CD4-positive, alpha-beta T cell (primary cell): ENCODE measurements around the gene TRIM46. TPM values are rescaled to one million over a fixed set of nuclear protein-coding genes. Genes with fewer than 3 reads are reported as not detected.

Experiments
- ATAC-seq: fragments of 200-7000 bp; cut with Tn5 transposase; one replicate; pipeline ENCODE4 v1.10.0; 2022; ENCODE audit warnings: mild to moderate bottlenecking; ENCODE audit not compliant: poor library complexity
- CTCF ChIA-PET: fragments of 350-600 bp; sonication (Branson Sonifier 250); formaldehyde crosslinking; loops from one replicate; lab custom pipeline; 2021; ENCODE audit warnings: antibody characterized with exemption, inconsistent platforms; lab: Charles Lee
- POLR2A ChIA-PET: fragments of 350-600 bp; sonication (Branson Sonifier 250); formaldehyde crosslinking; loops from one replicate; lab custom pipeline; 2021; ENCODE audit warnings: antibody characterized with exemption, inconsistent platforms; lab: Charles Lee
- DNase-seq, 14 experiments: peaks; one replicate each; pipeline ENCODE4 v3.0.0-alpha.2; 2013 to 2020; ENCODE audit warnings: mixed read lengths in 2 of 14
- H3K27ac ChIP-seq, 2 donors: one replicate each; pipeline versions ENCODE4 v1.5.1 to v1.7.0; 2013; ENCODE audit warnings: low read length in 2 of 2, low read depth in 1 of 2, mild to moderate bottlenecking in 1 of 2
- H3K27me3 ChIP-seq, 2 experiments: 1 replicate in 1 of 2; 2 replicates in 1 of 2; pipeline versions ENCODE4 v1.6.1 to v1.7.0; 2013; ENCODE audit warnings: low read length in 2 of 2, control low read depth in 1 of 2, mild to moderate bottlenecking in 1 of 2, moderate library complexity in 1 of 2; ENCODE audit not compliant: insufficient read depth in 2 of 2, control insufficient read depth in 1 of 2
- H3K36me3 ChIP-seq: one replicate; pipeline ENCODE4 v1.6.1; 2013; ENCODE audit warnings: low read length, control low read depth; ENCODE audit not compliant: insufficient read depth
- H3K4me1 ChIP-seq: one replicate; pipeline ENCODE4 v1.6.1; 2013; ENCODE audit warnings: low read length, control low read depth; ENCODE audit not compliant: insufficient read depth
- H3K4me3 ChIP-seq: one replicate; pipeline ENCODE4 v1.5.1; 2013; ENCODE audit warnings: mild to moderate bottlenecking, low read length, moderate library complexity
- H3K9me3 ChIP-seq, 2 experiments: 1 replicate in 1 of 2; 2 replicates in 1 of 2; pipeline versions ENCODE4 v1.6.1 to v1.7.0; 2013; ENCODE audit warnings: low read length in 2 of 2, mild to moderate bottlenecking in 2 of 2, control low read depth in 1 of 2, moderate library complexity in 1 of 2; ENCODE audit not compliant: control insufficient read depth in 1 of 2, insufficient read depth in 1 of 2
- H3K27ac Mint-ChIP-seq: one replicate; pipeline ENCODE4 v1.8.0; 2020; ENCODE audit warnings: mixed read lengths
- H3K27me3 Mint-ChIP-seq: one replicate; pipeline ENCODE4 v1.8.0; 2021; ENCODE audit warnings: mixed read lengths
- H3K36me3 Mint-ChIP-seq: one replicate; pipeline ENCODE4 v1.8.0; 2021; ENCODE audit warnings: low read depth, mixed read lengths
- H3K4me1 Mint-ChIP-seq: one replicate; pipeline ENCODE4 v1.8.0; 2021; ENCODE audit warnings: low read depth, mixed read lengths
- H3K4me3 Mint-ChIP-seq: one replicate; pipeline ENCODE4 v1.8.0; 2020; ENCODE audit warnings: mild to moderate bottlenecking, mixed read lengths
- H3K9me3 Mint-ChIP-seq: one replicate; pipeline ENCODE4 v1.8.0; 2020; ENCODE audit warnings: mixed read lengths
- intact Hi-C, 2 experiments: fragments of 100-400 bp; cut with DNase I in 1 of 2; cut with micrococcal nuclease in 1 of 2; formaldehyde crosslinking; loops; one replicate each; pipeline versions ENCODE4 v1.15.1 to v1.9.0; 2023 to 2025; cut with DNase I, micrococcal nuclease
- total RNA-seq, 174 experiments: library from RNA in 2 of 174; stranded (reverse) in 2 of 174; gene quantifications; one replicate each; pipeline ENCODE4 v1.2.3 and lab custom pipeline; 2021 to 2026
- TF ChIP-seq, protein P1 (sequence below): fragments of 200-600 bp; IDR thresholded peaks from one replicate; pipeline ENCODE4 v1.8.0; 2022; ENCODE audit warnings: antibody characterized with exemption, mild to moderate bottlenecking

The TRIM46 gene
- total RNA-seq, 2 experiments from 2014 or later: 2.9 to 3.0 TPM

DNA sequence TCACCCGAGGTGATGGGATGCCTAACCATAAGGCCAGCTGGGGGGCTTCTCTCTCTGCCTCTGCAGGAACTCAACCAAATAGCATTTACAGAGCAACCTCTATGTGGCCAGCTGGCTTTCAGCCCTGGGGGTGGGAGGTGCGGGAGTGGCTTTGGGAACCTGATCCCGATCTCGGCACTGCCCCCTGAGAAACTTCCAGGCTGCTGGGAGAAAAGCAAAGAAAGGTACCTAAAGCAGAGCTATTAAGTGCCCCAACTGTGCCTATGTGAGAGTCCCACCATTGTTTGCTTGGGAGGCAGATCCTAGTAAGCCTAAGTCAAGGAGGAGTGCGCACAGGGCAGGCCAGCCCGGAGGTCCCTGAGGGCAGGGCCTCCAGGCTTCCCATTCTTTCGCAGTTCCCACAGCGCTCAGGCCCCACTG lies 7.6 kb upstream of the TRIM46 start:
- H3K4me1 ChIP-seq: peaks cover 16% of the 10 kb centered on the region
- ATAC-seq (no peak), DNase-seq (no peak)
- POLR2A ChIA-PET: no interaction called here
- intact Hi-C loops: loop anchor here (2.0 to 5.0 kb wide), 3 partner anchors 39 to 119 kb away; partner anchors contain the start of gene EFNA1 (in 2 of the 2)
- peaks cover 23% of the 10 kb centered on the region for H3K36me3 ChIP-seq
- peaks cover 3% of the 10 kb centered on the region for H3K27me3 Mint-ChIP-seq
- no peak overlapping the region for H3K27ac ChIP-seq
- no peaks in the 10 kb centered on the region for H3K9me3 Mint-ChIP-seq
- H3K4me3 Mint-ChIP-seq: no peak overlapping the region
- peaks cover 19% of the 10 kb centered on the region for H3K36me3 Mint-ChIP-seq
- H3K27ac Mint-ChIP-seq: no peak overlapping the region
- CTCF ChIA-PET: interaction anchor here (2.4 kb wide), 1 partner anchor 75 kb away, joined by 8 read pairs; no protein-coding TSS in a partner anchor
- H3K27me3 ChIP-seq: peaks cover 0 to 7% of the 10 kb centered on the region in 2 experiments
- no peak overlapping the region for H3K4me3 ChIP-seq
- no peaks in the 10 kb centered on the region for H3K9me3 ChIP-seq
- TF ChIP-seq, protein P1, sequence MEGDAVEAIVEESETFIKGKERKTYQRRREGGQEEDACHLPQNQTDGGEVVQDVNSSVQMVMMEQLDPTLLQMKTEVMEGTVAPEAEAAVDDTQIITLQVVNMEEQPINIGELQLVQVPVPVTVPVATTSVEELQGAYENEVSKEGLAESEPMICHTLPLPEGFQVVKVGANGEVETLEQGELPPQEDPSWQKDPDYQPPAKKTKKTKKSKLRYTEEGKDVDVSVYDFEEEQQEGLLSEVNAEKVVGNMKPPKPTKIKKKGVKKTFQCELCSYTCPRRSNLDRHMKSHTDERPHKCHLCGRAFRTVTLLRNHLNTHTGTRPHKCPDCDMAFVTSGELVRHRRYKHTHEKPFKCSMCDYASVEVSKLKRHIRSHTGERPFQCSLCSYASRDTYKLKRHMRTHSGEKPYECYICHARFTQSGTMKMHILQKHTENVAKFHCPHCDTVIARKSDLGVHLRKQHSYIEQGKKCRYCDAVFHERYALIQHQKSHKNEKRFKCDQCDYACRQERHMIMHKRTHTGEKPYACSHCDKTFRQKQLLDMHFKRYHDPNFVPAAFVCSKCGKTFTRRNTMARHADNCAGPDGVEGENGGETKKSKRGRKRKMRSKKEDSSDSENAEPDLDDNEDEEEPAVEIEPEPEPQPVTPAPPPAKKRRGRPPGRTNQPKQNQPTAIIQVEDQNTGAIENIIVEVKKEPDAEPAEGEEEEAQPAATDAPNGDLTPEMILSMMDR: no peak
- peaks cover 18% of the 10 kb centered on the region for H3K4me1 Mint-ChIP-seq

GRCh38 chr1:155166471-155167165 lies 7.0 kb upstream of the TRIM46 start:
- Mint-ChIP-seq H3K9me3 (no peaks in the 10 kb centered on the region), H3K27ac (no peak overlapping the region), H3K27me3 (peaks cover 3% of the 10 kb centered on the region), H3K4me1 (peaks cover 18% of the 10 kb centered on the region), H3K4me3 (no peak overlapping the region), H3K36me3 (peaks cover 22% of the 10 kb centered on the region)
- peaks cover 19% of the 10 kb centered on the region for H3K4me1 ChIP-seq
- no peak overlapping the region for H3K4me3 ChIP-seq
- ATAC-seq (no peak), DNase-seq (peak in 1 of 14 experiments; percentile 30)
- POLR2A ChIA-PET: interaction anchor here (1.8 kb wide), 1 partner anchor 27 kb away, joined by 4 read pairs; no protein-coding TSS in a partner anchor
- no peaks in the 10 kb centered on the region for H3K9me3 ChIP-seq
- no peak overlapping the region for H3K27ac ChIP-seq
- H3K36me3 ChIP-seq: peaks cover 23% of the 10 kb centered on the region
- CTCF ChIA-PET: interaction anchor here (0.6 to 2.4 kb wide), 13 partner anchors 9 to 122 kb away, joined by 3 to 29 read pairs (median 4); partner anchors contain the start of gene SLC50A1
- TF ChIP-seq, protein P1: no peak
- intact Hi-C loops: loop anchor here (2.0 to 5.0 kb wide), 3 partner anchors 39 to 119 kb away; partner anchors contain the start of gene EFNA1 (in 2 of the 2)
- H3K27me3 ChIP-seq: peaks cover 0 to 7% of the 10 kb centered on the region in 2 experiments

DNA sequence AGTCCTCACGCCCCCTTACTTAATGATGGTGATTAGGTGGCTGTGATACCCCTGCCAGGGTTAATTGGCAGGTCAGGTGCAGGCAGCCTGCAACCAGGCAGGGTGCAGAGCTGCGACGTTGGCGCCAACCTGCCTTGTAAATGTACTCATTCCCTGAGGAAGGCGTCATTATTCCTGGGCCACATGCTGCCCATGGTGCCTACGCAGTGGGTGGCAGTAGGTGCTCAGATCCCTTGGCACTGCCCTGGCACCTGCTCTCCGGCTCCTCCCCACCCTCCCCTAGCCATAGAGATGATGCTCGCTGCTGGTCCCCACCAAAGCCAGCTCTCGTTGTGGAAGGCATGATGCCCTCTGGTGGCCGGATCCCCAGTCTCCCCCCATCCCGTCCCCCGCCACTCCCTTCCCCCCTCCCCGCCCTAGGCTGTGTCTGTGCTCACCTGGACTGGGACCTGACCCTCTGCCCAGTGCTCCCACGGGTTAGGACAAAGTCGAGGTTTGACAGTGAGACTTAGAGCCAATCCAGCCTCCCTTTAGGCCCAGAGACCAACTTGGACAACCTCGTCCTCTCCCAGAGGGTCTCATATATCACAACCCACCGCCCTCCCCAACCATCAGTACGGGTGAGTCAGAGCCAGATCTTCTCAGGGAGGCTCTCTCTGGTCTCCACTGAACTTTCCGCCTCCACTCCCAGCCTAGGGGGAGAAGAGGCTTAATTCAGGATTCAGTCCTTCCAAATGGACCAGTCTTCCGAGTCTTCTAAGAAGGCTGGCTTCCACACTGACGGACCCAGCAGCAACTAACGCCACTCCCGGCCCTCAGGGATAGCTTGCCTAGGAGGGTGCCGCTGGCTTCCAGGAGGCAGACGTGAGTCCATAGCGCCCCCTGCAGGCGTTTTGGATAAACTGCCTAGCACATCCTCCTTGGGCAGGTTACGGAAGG lies 6.2 kb upstream of the TRIM46 start:
- ATAC-seq (peak; percentile 73), DNase-seq (peak; percentile 78 to 93 (median 84))
- POLR2A ChIA-PET: interaction anchor here (0.6 to 1.8 kb wide), 5 partner anchors 26 to 83 kb away, joined by 3 to 9 read pairs (median 4); partner anchors contain the start of gene SLC50A1
- peaks cover 0 to 7% of the 10 kb centered on the region in 2 experiments for H3K27me3 ChIP-seq
- peaks cover 25% of the 10 kb centered on the region for H3K4me1 ChIP-seq
- CTCF ChIA-PET: interaction anchor here (0.6 to 2.1 kb wide), 22 partner anchors 10 to 631 kb away, joined by 3 to 29 read pairs (median 4); partner anchors contain the start of gene SLC50A1
- peaks cover 30% of the 10 kb centered on the region for H3K36me3 Mint-ChIP-seq
- H3K27me3 Mint-ChIP-seq: peaks cover 3% of the 10 kb centered on the region
- peaks cover 25% of the 10 kb centered on the region for H3K36me3 ChIP-seq
- H3K4me1 Mint-ChIP-seq: peaks cover 26% of the 10 kb centered on the region
- H3K9me3 Mint-ChIP-seq: no peaks in the 10 kb centered on the region
- H3K27ac ChIP-seq: no peak overlapping the region
- TF ChIP-seq, protein P1: peak; percentile 81
- no peaks in the 10 kb centered on the region for H3K9me3 ChIP-seq
- peak overlapping the region; percentile 21 for H3K4me3 Mint-ChIP-seq
- no peak overlapping the region for H3K27ac Mint-ChIP-seq
- intact Hi-C loops: loop anchor here (1.0 to 5.0 kb wide), 4 partner anchors 40 to 120 kb away; partner anchors contain the start of gene EFNA1 (in 2 of the 2)
- peak overlapping the region; percentile 9 for H3K4me3 ChIP-seq
